Spleen (tissue), 11 donors: Measurements from ENCODE around the gene OR2T29. TPM values are rescaled to one million over a fixed set of nuclear protein-coding genes. Genes with fewer than 3 reads are reported as not detected.

Experiments used
- DNase-seq: peaks from one replicate; pipeline ENCODE4 v3.0.0-alpha.2; 2020
- H3K27ac ChIP-seq, 8 donors: fragments of 200-600 bp; sonication (generic) in 7 of 8; 1 replicate in 4 of 8; 2 replicates in 4 of 8; pipeline versions ENCODE4 v1.5.0 to v1.8.0; 2016 to 2021; ENCODE audit warnings: inconsistent platforms in 4 of 8, mild to moderate bottlenecking in 4 of 8, moderate library complexity in 1 of 8
- H3K27me3 ChIP-seq, 7 donors: fragments of 200-600 bp; sonication (generic) in 6 of 7; replicated peaks in 1 of 7; 1 replicate in 4 of 7; 2 replicates in 3 of 7; pipeline versions ENCODE4 v1.5.0 to v1.8.0; 2016 to 2021; ENCODE audit warnings: inconsistent platforms in 3 of 7, mild to moderate bottlenecking in 1 of 7
- H3K36me3 ChIP-seq, 6 donors: fragments of 200-600 bp; sonication (generic) in 5 of 6; 1 replicate in 4 of 6; 2 replicates in 2 of 6; pipeline versions ENCODE4 v1.5.0 to v1.8.0; 2016 to 2021; ENCODE audit warnings: inconsistent platforms in 2 of 6
- H3K4me1 ChIP-seq, 6 donors: fragments of 200-600 bp; sonication (generic) in 5 of 6; 1 replicate in 3 of 6; 2 replicates in 3 of 6; pipeline versions ENCODE4 v1.5.0 to v1.8.0; 2016 to 2021; ENCODE audit warnings: inconsistent platforms in 3 of 6
- H3K4me3 ChIP-seq, 8 donors: fragments of 200-600 bp; sonication (generic) in 7 of 8; 1 replicate in 4 of 8; 2 replicates in 4 of 8; pipeline versions ENCODE4 v1.5.0 to v1.8.0; 2016 to 2021; ENCODE audit warnings: inconsistent platforms in 4 of 8, mild to moderate bottlenecking in 4 of 8, moderate library complexity in 2 of 8
- H3K9me3 ChIP-seq, 8 donors: fragments of 200-600 bp; sonication (generic) in 7 of 8; 1 replicate in 4 of 8; 2 replicates in 4 of 8; pipeline versions ENCODE4 v1.5.0 to v1.8.0; 2016 to 2021; ENCODE audit warnings: inconsistent platforms in 4 of 8
- CTCF ChIP-seq, 11 experiments: fragments of 200-600 bp in 7 of 11; fragments of 450-650 bp in 4 of 11; sonication (generic) in 4 of 11; IDR thresholded peaks in 8 of 11; conservative IDR thresholded peaks in 3 of 11; 1 replicate in 7 of 11; 2 replicates in 4 of 11; pipeline versions ENCODE4 v1.4.0 to v1.8.0; 2016 to 2021; ENCODE audit warnings: antibody characterized with exemption in 11 of 11, inconsistent platforms in 4 of 11, mild to moderate bottlenecking in 1 of 11
- POLR2A ChIP-seq, 3 donors: fragments of 450-650 bp; IDR thresholded peaks; one replicate each; pipeline ENCODE4 v1.5.1; 2017; ENCODE audit warnings: antibody characterized with exemption in 3 of 3, mild to moderate bottlenecking in 1 of 3
- POLR2AphosphoS5 ChIP-seq, 3 donors: sonication (generic); formaldehyde crosslinking; IDR thresholded peaks; one replicate each; pipeline ENCODE4 v1.5.1; 2017; ENCODE audit warnings: antibody characterized with exemption in 3 of 3
- WGBS, 5 donors: extraction: QIAGEN DNeasy Blood & Tissue Kit in 3 of 5; methylation state at CpG; one replicate each; pipeline versions ENCODE4 v1.1.5 to v1.1.7; 2013 to 2018; 5-methylcytosine and 5-hydroxymethylcytosine counted together
- intact Hi-C: fragments of 100-400 bp; cut with DNase I; formaldehyde crosslinking; loops from one replicate; pipeline ENCODE4 v1.15.0; 2023; ENCODE audit warnings: low total_unique reads
- polyA plus RNA-seq, 3 donors: library from polyadenylated mRNA; stranded (reverse); fragments of 200-250 nt; gene quantifications; one replicate each; pipeline ENCODE4 v1.2.1, GENCODE V29; 2013
- total RNA-seq, 7 donors: library from RNA; depleted of rRNA in 3 of 7; stranded (reverse); fragments of >200 nt in 3 of 7; fragmentation: NEBNext Ultra II Directional in 4 of 7; extraction: Animal tissue kit (Norgen Biotek cat#: 25700) in 4 of 7; gene quantifications; one replicate each; pipeline versions ENCODE4 v1.1.0 to v1.2.1, GENCODE V29; 2016 to 2021
- donor health status: healthy with polysubstance abuse.
- donor health status: DM: no; HTN: no; CAD: no; lungs with moderate emphysema.
- donor health status: DM: no; HTN: no; CAD: no.
- donor health status: Bipolar disorder and iron deficiency.
- donor health status: healthy.
- donor health status: DM: no; HTN: no; CAD: no.
- donor health status: DM: yes; HTN: yes; CAD: no.

Gene OR2T29
- total and polyA plus RNA-seq, 10 donors, result 0.07 to 1.0 (median 0.63) TPM; not detected in 2

- Histone ChIP-seq H3K36me3 (no peaks in the 10 kb centered on the region), H3K27ac (no peak overlapping the region), H3K4me3 (no peak overlapping the region), H3K4me1 (no peaks in the 10 kb centered on the region), H3K9me3 (no peaks in the 10 kb centered on the region), H3K27me3 (no peaks in the 10 kb centered on the region)
- TF ChIP-seq POLR2AphosphoS5 (IDR thresholded peaks at IDR 0.05) (no peak), CTCF (IDR thresholded peaks at IDR 0.05 in 8 of 11, conservative IDR thresholded peaks at IDR 0.05 in 3 of 11) (no peak), POLR2A (IDR thresholded peaks at IDR 0.05) (no peak)
- DNase-seq, result no peak
- intact Hi-C loops, result no loop called here
- 69 to 89% (median 79%) methylated on average over 2 of the region's 2 CpGs for WGBS, 5 donors
These were observed 34.0 kb upstream of the OR2T29 start for GRCh38 chr1:248596615-248597014.

- TF ChIP-seq CTCF (IDR thresholded peaks at IDR 0.05 in 8 of 11, conservative IDR thresholded peaks at IDR 0.05 in 3 of 11), result no peak
- TF ChIP-seq POLR2AphosphoS5 (IDR thresholded peaks at IDR 0.05), result no peak
- no peak for TF ChIP-seq POLR2A (IDR thresholded peaks at IDR 0.05)
- no peak for DNase-seq
- WGBS, 5 donors, result 81 to 91% (median 88%) methylated on average over 5 of the region's 5 CpGs
- H3K27me3 ChIP-seq, result no peaks in the 10 kb centered on the region
- no peak overlapping the region for H3K27ac ChIP-seq
- H3K4me1 ChIP-seq, result no peaks in the 10 kb centered on the region
- no peak overlapping the region for H3K4me3 ChIP-seq
- H3K9me3 ChIP-seq, result no peaks in the 10 kb centered on the region
- intact Hi-C loops, result no loop called here
- no peaks in the 10 kb centered on the region for H3K36me3 ChIP-seq
These were observed 30.7 kb upstream of the OR2T29 start for GRCh38 chr1:248593226-248593625.

GRCh38 chr1:248592655-248593054 is 30.1 kb upstream of the OR2T29 start:
- Histone ChIP-seq H3K4me1 (no peaks in the 10 kb centered on the region), H3K36me3 (no peaks in the 10 kb centered on the region), H3K4me3 (no peak overlapping the region), H3K27ac (no peak overlapping the region), H3K9me3 (no peaks in the 10 kb centered on the region), H3K27me3 (no peaks in the 10 kb centered on the region)
- TF ChIP-seq CTCF (IDR thresholded peaks at IDR 0.05 in 8 of 11, conservative IDR thresholded peaks at IDR 0.05 in 3 of 11) (no peak), POLR2A (IDR thresholded peaks at IDR 0.05) (no peak), POLR2AphosphoS5 (IDR thresholded peaks at IDR 0.05) (no peak)
- WGBS, 5 donors, result 65 to 91% (median 77%) methylated on average over 1 of the region's 1 CpG
- no peak for DNase-seq
- intact Hi-C loops, result no loop called here

GRCh38 chr1:248590055-248590454 is 27.5 kb upstream of the OR2T29 start:
- 90 to 95% (median 91%) methylated on average over 17 of the region's 17 CpGs for WGBS, 5 donors
- intact Hi-C loops, result no loop called here
- no peak for DNase-seq
- Histone ChIP-seq H3K27ac (no peak overlapping the region), H3K4me3 (no peak overlapping the region), H3K9me3 (no peaks in the 10 kb centered on the region), H3K4me1 (no peaks in the 10 kb centered on the region), H3K27me3 (no peaks in the 10 kb centered on the region), H3K36me3 (no peaks in the 10 kb centered on the region)
- no peak for TF ChIP-seq POLR2AphosphoS5 (IDR thresholded peaks at IDR 0.05)
- TF ChIP-seq POLR2A (IDR thresholded peaks at IDR 0.05), result no peak
- TF ChIP-seq CTCF (IDR thresholded peaks at IDR 0.05 in 8 of 11, conservative IDR thresholded peaks at IDR 0.05 in 3 of 11), result no peak
